H4 (cell line): ENCODE data around the gene SYNPO2. TPM values are rescaled to one million over a fixed set of nuclear protein-coding genes. Genes with fewer than 3 reads are reported as not detected.

Experiments used
- DNase-seq: peaks from one replicate; pipeline ENCODE4 v3.0.0-alpha.2; 2015; ENCODE audit warnings: low spot score
- total RNA-seq: library from RNA; depleted of rRNA; stranded (reverse); fragments of >200 nt; shearing (Covaris generic); gene quantifications from 2 replicates; pipeline ENCODE4 v1.2.3, GENCODE V29; 2014; rRNA removed

Gene SYNPO2, protein sequence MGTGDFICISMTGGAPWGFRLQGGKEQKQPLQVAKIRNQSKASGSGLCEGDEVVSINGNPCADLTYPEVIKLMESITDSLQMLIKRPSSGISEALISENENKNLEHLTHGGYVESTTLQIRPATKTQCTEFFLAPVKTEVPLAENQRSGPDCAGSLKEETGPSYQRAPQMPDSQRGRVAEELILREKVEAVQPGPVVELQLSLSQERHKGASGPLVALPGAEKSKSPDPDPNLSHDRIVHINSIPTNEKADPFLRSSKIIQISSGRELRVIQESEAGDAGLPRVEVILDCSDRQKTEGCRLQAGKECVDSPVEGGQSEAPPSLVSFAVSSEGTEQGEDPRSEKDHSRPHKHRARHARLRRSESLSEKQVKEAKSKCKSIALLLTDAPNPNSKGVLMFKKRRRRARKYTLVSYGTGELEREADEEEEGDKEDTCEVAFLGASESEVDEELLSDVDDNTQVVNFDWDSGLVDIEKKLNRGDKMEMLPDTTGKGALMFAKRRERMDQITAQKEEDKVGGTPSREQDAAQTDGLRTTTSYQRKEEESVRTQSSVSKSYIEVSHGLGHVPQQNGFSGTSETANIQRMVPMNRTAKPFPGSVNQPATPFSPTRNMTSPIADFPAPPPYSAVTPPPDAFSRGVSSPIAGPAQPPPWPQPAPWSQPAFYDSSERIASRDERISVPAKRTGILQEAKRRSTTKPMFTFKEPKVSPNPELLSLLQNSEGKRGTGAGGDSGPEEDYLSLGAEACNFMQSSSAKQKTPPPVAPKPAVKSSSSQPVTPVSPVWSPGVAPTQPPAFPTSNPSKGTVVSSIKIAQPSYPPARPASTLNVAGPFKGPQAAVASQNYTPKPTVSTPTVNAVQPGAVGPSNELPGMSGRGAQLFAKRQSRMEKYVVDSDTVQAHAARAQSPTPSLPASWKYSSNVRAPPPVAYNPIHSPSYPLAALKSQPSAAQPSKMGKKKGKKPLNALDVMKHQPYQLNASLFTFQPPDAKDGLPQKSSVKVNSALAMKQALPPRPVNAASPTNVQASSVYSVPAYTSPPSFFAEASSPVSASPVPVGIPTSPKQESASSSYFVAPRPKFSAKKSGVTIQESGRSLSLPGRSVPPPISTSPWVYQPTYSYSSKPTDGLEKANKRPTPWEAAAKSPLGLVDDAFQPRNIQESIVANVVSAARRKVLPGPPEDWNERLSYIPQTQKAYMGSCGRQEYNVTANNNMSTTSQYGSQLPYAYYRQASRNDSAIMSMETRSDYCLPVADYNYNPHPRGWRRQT
- 0.45 and 0.95 TPM in 2 replicates for total RNA-seq

- DNase-seq, result peak; percentile 77
Observed at GRCh38 chr4:118888666-118889311, at the start of gene SYNPO2. Gene SYNPO2 (plus strand): TSS chr4:118888854. CDS start chr4:118889037, 183 bp downstream.

GRCh38 chr4:118839221-118839927 lies 49.3 kb upstream of the SYNPO2 start:
- DNase-seq, result no peak

DNA sequence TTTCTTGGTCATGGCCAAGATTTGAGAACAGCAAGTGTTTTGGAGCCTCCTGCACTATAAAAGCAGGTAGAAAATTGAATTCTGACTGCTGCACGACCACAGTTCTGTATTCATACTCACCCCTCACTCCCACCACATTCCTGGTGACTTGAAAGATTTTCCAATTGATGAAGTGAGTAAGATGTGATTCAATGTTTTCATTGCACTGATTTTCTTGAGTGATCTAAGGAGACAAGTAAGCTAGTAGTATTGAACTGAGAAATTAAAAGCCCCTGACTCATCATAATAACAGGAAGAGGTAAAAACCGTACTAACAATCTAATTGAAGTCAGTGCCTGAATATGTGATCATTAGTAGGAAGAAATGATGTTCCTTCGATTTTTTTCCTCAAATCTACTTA lies 46.6 kb upstream of the SYNPO2 start:
- no peak for DNase-seq

DNA sequence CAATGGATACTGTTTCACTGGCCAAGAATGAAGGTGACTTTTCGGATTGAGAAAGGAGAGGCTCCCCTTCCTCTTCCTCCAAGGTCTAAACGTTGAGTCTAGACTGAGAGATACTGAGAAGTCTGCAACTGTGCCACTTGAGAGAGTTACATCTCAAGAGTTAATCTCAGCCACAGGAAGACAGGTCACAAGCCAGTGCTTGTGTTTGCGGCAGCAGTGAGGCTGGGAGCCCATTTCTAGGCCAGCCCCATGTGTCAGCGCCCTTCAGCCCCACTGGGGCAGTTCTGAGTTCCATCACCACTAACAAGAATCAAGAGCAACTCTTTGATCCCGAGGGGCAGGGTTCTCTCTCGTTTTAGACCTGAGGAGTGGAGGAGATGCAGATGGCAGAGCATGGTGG lies 45.4 kb upstream of the SYNPO2 start:
- no peak for DNase-seq

DNA sequence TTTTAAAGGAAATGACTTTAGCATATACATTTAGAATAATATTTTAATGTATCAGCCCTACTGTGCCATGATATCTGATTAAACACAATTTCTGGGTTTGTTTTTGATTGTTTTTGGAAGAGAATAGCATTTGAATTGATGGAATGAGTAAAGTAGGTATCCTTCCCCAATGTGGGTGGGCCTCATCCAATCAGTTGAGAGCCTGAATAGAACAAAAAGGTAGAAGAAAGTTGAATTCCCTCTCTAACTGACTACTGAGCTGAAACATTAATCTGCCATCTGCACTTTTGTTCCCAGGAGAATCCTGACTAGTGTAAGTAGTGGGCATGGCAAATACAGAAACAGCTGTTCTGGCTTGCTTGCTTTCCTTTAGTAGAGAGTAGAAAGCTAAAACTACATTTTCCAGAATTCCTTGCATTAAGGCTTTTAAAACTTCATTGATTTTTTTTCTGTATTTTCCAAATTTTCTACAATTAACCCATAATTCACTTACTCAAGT lies 43.1 kb upstream of the SYNPO2 start:
- DNase-seq, result no peak

GRCh38 chr4:118846979-118847378 lies 41.7 kb upstream of the SYNPO2 start:
- DNase-seq, result no peak

DNA sequence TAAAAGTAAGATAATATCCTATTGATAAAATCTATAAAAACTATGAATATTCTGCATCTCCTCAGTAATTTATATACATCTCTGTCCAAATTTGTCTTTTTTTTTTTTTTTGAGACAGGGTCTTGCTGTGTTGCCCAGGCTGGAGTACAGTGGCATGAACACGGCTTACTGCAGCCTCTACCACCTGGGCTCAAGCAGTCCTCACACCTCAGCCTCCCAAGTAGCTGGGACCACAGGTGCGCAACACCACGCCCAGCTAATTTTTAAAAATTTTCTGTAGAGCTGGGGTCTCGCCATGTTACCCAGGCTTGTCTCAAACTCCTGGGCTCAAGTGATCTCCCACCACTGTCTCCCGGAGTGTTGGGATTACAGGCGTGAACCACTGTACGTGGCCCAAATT lies 40.4 kb upstream of the SYNPO2 start:
- DNase-seq, result no peak

DNA sequence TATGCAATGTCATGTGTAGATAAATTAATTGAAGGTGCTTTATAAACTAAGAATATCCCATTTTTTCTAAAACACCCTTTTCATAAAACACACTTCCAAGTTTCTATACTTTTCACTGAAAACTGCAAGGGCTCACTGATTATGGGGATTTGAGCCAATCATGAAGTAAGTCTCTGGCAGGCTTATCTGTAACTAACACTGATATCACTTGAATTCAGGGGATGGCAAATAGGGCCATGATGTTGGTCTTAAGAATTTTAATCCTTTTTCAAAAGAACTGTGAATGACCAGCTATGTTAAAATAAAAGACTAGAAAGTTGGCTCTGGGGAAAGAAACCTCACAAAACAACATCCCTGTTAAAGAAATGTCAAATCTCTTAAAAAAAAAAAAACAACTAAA lies 39.8 kb upstream of the SYNPO2 start:
- no peak for DNase-seq

- DNase-seq, result no peak
Observed at GRCh38 chr4:118849867-118850487, 38.7 kb upstream of the SYNPO2 start.

GRCh38 chr4:118850488-118851173 lies 38.0 kb upstream of the SYNPO2 start:
- peak; percentile 45 for DNase-seq

DNA sequence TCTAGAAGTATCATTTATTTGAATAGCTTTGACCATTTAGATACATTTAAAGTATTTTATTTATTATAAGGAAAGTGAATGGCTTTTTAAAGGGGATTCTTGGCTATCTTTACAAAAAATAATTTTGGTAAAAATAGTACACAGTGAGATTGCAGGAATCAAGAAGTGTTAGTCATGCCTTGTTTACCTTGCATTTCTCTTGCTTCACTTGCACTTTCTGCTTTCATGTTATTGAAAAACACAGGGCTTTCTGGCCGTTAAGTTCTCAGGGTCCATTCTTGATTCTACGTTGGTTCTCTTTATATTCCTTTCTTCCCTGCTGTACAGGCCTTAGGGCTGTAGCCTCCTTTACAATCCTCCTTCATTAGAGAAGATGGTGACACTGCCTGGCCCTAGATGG lies 30.9 kb upstream of the SYNPO2 start:
- no peak for DNase-seq

DNA sequence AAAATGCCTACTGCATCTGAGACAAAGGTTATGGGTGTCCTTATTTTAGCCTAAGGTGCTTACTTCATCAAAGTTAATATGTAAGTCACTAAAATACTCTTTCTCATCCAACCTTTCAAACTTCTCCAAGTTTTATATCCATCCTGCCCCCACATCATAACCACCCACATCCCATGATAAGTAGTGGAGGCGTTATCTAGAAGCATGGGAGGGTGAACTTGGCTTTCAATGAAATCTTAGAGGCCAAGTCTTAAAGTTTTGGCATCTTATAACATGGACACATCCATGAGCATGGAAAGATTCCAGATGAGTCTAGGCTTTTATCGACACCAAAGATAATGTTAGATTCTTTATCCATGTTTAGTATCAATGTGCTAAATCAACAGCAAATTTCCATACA lies 29.9 kb upstream of the SYNPO2 start:
- DNase-seq, result no peak

- peak; percentile 56 for DNase-seq
Observed at GRCh38 chr4:118865091-118865708, 23.5 kb upstream of the SYNPO2 start.

DNA sequence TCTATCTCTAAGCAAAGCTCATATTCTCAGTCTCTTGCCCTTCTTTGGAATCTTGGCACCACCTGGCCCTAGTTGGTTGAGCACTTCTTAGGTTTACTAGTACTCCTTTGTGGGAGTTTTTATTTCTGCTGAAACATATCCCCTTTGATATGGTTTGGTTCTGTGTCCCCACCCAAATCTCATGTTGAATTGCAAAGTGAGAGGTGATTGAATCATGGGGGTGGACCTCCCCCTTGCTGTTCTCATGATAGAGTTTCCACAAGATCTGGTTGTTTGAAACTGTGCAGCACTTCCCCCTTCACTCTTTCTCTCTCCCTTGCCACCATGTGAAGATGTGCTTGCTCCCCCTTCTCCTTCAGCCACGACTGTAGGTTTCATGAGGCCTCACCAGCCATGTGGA lies 22.2 kb upstream of the SYNPO2 start:
- no peak for DNase-seq

DNA sequence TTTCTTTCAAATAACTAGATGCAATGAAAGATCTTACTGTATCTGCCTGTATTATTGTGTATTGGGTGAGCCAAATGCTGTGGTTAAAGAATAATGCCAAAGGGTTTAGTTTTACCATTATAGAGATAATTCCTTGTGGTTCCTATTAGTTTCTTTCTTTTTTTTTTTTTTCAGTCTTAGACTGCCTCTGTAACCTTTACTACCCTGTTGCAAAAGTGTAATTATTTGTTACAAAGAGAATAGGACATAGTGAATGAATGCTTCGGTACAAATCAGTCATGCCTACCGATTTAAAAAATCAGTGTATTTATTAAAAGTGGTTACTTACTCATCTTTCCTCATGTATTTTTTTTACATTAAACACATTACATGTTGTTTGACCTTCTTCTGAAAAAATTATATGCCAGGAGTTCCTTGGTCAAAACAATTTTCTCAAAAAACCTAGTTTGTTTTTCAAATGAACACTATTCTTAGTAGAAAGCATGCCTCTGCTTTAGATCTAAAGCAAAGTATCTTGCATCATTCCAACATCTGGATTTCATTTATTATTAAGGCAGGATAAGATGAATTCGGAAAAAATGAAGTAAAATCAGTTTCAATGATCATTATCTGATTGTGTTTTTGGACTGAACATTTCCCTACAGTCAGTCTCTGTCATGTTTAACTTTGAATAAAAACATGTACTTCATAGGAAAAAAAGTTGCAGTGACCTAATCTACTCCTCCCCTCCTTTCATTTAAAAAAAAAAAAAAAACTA lies 21.2 kb upstream of the SYNPO2 start:
- no peak for DNase-seq

- no peak for DNase-seq
Observed at GRCh38 chr4:118869808-118870342, 18.8 kb upstream of the SYNPO2 start.

- DNase-seq, result no peak
Observed at GRCh38 chr4:118872181-118872580, 16.5 kb upstream of the SYNPO2 start.

- DNase-seq, result no peak
Observed at GRCh38 chr4:118877797-118878196, 10.9 kb upstream of the SYNPO2 start.
